H1 (cell line): Measurements from ENCODE around the gene OR2H2.

ENCODE experiments used
- BRCA1 ChIP-seq: IDR thresholded peaks from 2 replicates; pipeline ENCODE4 v1.6.1; 2012; ENCODE audit warnings: low read depth, low read length, improper control_type of control experiment
- GTF2F1 ChIP-seq: IDR thresholded peaks from 2 replicates; pipeline ENCODE4 v1.6.1; 2012; ENCODE audit warnings: low read depth, low read length, improper control_type of control experiment, borderline replicate concordance

GRCh38 chr6:29603456-29603855 lies 18.5 kb downstream of the OR2H2 start:
- TF ChIP-seq GTF2F1: no peak
- TF ChIP-seq BRCA1: no peak
